HG03025 (cell line): ENCODE data around the gene TMEM119.
"Not testable (repeated sequence)": the region's sequence is repeated elsewhere in the genome, so short reads cannot be mapped to it uniquely, and the experiment has no call there.

Source experiments
- ATAC-seq: cut with Tn5 transposase; IDR thresholded peaks from one replicate; pipeline ENCODE4 v1.9.1; 2021; ENCODE audit warnings: mild to moderate bottlenecking, moderate library complexity; ENCODE audit not compliant: unreplicated experiment, low FRiP score

TMEM119 gene

GRCh38 chr12:108570743-108571608, 26.9 kb downstream of the TMEM119 start:
- no peak for ATAC-seq

- peak; percentile 75 for ATAC-seq
Measured at GRCh38 chr12:108568338-108569154, 29.3 kb downstream of the TMEM119 start.

DNA sequence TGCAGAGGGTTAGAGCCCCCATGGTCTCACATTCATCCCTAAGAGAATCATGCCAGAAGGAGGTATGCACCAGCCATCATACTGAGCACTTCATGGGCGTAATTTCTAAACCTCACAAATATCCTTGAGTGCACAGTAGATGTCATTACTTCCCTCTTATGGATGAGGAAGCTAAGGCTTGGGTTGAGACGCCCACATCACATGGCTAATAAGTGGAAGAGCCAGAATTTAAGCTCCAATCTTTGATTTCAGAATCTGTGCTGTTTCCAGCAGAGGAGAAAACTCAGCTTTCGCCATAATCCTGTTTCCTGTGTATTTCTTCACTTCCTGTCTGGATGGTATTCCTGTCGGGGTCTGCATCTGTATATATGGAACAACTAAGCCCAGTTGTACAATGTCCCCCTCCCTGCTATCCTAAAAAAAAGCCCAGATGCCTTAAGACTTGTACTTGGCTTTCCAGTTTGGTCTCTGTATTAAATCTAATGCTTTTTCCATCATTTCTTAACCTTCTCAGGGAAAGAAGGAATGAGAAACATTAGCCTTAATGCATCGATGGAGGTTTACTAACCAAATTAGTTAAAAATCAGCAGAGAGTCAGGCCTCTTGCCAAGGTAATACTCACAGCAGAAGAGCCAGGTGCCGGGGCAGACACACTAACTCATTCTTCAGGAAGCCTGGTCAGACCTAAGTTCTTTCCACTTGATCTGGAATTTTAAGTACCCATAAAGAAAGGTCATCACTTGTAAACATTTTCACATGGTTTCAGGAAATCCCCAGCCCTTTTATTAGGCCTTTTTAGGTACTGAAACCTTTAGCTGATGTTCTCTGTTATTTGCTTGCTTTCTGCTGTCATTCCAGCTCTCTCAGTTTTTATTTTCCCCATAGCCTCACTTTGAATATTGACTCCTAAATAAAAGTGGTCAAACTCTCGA, 30.2 kb downstream of the TMEM119 start:
- ATAC-seq = no peak

DNA sequence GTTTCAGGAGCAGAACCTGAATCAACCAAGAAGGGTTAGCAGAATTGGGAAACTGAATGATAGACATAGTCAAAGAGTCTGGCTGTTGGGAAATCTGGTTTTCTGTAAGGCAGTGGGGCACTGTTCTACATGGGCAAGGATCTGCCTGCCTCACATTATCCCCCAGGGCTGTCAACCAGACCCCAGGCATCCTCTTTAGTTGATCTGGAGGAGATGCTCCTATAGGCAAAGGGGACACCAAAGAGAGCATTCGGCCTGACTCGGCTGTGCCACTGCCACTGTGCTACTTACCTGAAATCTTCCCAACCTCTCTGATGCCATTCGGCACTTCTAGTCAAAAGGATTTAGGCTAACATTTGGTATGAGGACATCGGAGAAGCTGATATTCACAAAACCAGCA, 31.4 kb downstream of the TMEM119 start:
- ATAC-seq = no peak

GRCh38 chr12:108565976-108566375, 31.9 kb downstream of the TMEM119 start:
- no peak for ATAC-seq

DNA sequence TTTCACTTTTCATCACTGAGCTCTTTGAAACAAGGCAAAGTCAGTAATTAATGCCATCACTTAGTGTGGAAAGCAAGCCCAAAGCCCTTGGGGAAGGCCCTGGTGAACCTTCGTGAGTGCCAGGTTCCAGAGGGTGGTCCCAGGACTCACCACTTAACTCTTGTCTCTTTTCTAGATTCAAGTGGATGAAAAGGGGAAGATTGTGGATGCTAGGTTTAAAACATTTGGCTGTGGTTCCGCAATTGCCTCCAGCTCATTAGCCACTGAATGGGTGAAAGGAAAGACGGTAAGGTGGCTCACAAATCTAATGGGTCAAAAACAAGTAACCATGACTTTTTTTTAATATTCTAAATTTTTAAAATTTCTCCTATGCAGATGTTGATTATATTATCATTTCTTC, 32.7 kb downstream of the TMEM119 start:
- ATAC-seq = no peak

DNA sequence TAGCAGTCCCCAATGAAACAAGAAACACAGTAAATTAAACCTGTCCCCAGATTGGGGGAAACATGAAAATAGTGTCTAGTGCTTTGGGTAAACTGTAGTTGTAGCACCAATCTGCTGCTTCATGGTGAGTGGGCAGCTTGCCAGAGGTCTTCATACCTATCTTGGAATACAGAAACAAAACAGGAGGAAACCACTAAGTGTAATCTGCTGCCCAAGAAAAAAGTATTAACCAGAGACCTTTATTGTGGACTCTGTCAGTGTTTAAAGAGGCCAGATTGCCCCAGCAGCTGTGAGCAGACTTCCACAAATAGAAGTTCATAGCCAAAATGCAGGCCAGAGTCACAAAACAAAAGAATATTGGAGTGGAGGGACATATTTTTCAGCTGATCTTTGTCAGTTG, 33.2 kb downstream of the TMEM119 start:
- ATAC-seq = no peak

GRCh38 chr12:108563804-108564151, 34.1 kb downstream of the TMEM119 start:
- no peak for ATAC-seq

GRCh38 chr12:108563136-108563803, 34.6 kb downstream of the TMEM119 start:
- no peak for ATAC-seq

DNA sequence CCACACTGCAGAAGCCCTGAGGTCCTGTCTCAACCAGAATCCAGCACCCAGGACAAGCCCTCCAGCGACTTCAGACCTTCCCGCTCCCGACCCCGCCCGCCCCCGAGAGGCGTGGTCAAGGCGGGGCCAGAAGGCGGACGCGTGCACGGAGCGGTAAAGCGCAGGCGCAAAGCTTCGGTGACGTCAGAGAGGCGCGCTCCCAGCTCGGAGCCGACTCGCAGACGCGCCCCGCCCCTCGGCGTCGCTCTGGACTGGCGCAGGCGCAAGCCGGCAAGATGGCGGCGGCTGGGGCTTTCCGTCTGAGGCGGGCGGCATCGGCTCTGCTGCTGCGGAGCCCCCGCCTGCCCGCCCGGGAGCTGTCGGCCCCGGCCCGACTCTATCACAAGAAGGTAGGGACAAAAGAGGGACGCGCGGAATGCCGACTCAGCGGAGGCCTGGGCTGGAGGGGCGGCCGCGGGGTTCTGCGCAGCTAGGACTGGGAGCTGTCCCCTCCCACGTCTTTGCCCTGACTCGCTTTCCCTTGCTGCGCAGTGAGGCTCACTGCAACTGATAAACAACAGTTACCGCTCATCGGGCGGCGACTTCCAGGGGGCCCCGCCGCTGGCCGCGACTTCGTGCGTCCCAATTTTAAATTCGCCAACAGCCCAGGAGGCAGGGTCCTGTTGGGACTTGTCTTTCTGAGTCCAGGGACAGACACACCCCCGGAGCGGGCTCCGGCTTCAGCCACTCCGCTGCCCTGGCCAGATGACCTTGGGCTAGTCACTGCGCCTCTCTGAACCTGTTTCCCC, 35.3 kb downstream of the TMEM119 start, which contains the start of gene ISCU:
Gene ISCU (plus strand): TSS at position 249 of the 788 bp plus-strand sequence. CDS start 27 bp downstream, at position 276.
- peak; percentile 63 for ATAC-seq

GRCh38 chr12:108561852-108562347, 36.0 kb downstream of the TMEM119 start:
- no peak for ATAC-seq

DNA sequence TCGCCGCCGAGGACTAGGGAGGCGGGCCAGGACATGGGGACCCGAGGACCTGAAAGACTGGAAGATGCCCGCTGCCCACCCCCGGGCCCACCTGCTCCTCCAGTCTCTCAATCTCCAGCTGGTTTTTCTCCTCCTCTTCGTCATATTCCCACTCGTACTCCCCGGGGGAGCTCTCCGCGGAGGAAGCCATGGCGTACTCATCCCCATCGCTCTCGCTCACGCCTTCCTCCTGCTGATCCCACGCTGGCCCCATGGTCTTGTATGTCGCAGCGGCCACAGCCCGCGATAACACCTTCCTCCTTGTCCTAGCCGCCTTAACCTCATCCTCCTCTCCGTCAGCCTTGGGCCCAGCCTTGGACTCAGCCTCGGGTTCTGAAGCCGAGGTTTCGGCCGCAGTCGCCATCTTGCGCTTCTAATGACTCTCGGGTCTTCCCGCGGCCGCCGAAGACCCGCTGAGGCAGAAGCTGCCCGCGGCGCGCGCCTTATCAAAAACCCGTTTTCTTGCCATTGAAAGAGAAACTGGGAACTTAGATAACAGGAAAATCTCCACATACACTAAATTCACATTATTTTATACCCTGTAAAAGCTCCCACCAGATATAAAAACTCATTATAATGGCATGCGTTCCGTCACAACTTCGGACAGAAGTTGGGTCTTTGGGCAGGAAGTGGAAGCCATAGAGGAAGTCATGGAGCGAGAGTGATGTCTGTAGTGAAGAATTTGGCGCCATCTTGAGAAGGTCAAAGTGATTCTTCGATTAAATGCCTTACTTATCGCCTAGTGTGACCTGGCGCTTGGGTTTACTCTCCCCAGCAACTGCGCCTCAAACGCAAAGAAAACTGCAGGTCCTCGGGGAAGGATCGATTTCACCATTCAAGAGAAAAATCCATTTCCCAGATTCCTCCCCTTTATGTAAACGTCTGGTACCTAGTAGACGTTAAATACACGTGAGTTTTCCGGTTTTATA, 36.8 kb downstream of the TMEM119 start, which contains the start of gene SART3:
Gene SART3 (minus strand): TSS at position 422 of the 968 bp plus-strand sequence. CDS start 19 bp downstream, at position 403.
- ATAC-seq = peak; percentile 37

GRCh38 chr12:108560321-108560721, 37.6 kb downstream of the TMEM119 start:
- ATAC-seq = no peak

DNA sequence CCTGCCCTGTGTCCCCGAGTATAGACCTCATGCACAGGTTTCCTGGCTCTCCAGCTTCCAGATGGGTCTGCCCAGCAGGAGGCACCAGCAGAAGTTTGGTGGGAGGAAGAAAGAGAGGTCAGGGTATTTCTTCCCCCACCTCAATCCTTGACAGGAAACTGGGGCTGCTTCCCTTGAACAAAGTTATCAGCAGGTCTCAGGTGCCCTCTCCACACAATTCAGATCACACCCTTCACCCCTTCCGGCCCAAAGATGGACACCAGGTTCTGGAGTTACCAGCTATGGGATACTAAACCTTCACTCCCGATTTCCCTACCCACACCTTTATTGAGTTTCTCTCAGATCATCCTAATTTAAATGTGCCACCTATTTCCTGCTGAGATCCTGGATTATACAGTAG, 38.1 kb downstream of the TMEM119 start:
- ATAC-seq = no peak

GRCh38 chr12:108559007-108559655, 38.8 kb downstream of the TMEM119 start:
- no peak for ATAC-seq

DNA sequence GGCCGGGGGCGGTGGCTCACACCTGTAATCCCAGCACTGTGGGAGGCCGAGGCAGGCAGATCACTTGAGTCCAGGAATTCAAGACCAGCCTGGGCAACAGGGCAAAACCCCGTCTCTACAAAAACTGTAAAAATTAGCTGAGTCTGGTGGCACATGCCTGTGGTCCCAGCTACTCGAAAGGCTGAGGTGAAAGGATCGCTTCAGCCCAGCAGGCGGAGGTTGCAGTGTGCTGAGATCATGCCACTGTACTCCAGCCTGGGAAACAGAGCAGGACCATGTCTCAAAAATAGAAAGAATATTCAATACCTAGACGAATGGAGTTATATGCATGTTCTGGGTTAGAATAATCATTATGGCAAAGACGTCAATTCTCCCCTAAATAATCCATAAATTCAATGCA, 42.5 kb downstream of the TMEM119 start:
- ATAC-seq = not testable (repeated sequence)

DNA sequence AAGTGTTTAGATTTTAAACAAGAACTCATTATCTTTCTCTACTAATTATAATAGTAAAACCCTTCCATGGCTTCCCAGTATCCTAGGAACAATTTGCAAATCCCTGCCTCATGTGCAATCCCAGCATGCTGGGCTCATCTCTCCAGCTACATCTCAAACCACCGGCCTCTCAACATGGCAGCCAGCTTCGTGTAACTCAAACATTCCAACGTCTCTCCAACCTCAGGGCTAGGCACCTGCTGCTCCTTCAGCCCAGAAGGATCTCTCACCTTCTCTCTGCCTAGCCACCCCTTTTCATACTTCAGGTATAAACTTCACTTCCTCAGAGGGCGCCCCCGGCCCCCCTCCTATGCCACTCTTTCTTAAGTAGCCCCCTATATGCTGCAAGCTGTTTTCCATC, 44.1 kb downstream of the TMEM119 start:
- ATAC-seq = no peak
